ENCODE measurements around the gene NSD2.

- TF ChIP-seq CTCF (optimal IDR thresholded peaks at IDR 0.05 in 1 of 3, IDR thresholded peaks at IDR 0.05 in 1 of 3, conservative IDR thresholded peaks at IDR 0.05 in 1 of 3; ENCODE audit: extremely low read depth in 1 of 3, insufficient read depth in 2 of 3, low read length in 3 of 3): no peak
- TF ChIP-seq EZH2 (IDR thresholded peaks at IDR 0.05; ENCODE audit: low read length): no peak
These were observed 36.8 kb downstream of the NSD2 start for GRCh38 chr4:1907848-1908525.
